Dermis microvascular lymphatic vessel endothelial cell (primary cell): ENCODE measurements around the gene SMIM38. TPM values are rescaled to one million over a fixed set of nuclear protein-coding genes. Genes with fewer than 3 reads are reported as not detected.
A peak's percentile ranks its signal among the peaks of the same experiment; 100 is the strongest.

Source experiments
- DNase-seq, 2 donors: peaks; one replicate each; pipeline versions ENCODE4 v3.0.0 to v3.0.0-alpha.2; 2010; ENCODE audit warnings: low read depth in 2 of 2
- total RNA-seq: library from RNA; depleted of rRNA; stranded (reverse); fragments of >200 nt; gene quantifications from 2 replicates; pipeline ENCODE4 v1.2.1, GENCODE V29; 2014

The SMIM38 gene
- total RNA-seq, 1 donor from 2014 or later = not detected

GRCh38 chr11:69180726-69181125 is 25.0 kb downstream of the SMIM38 start:
- DNase-seq = no peak

- no peak for DNase-seq
These were observed 27.9 kb downstream of the SMIM38 start for GRCh38 chr11:69183613-69184012.

GRCh38 chr11:69186316-69187260 is 30.9 kb downstream of the SMIM38 start:
- no peak for DNase-seq

- DNase-seq = no peak
These were observed 31.9 kb downstream of the SMIM38 start for GRCh38 chr11:69187540-69188065.

- no peak for DNase-seq
These were observed 33.3 kb downstream of the SMIM38 start for GRCh38 chr11:69189059-69189458.

GRCh38 chr11:69190796-69191536 is 35.2 kb downstream of the SMIM38 start:
- no peak for DNase-seq

DNA sequence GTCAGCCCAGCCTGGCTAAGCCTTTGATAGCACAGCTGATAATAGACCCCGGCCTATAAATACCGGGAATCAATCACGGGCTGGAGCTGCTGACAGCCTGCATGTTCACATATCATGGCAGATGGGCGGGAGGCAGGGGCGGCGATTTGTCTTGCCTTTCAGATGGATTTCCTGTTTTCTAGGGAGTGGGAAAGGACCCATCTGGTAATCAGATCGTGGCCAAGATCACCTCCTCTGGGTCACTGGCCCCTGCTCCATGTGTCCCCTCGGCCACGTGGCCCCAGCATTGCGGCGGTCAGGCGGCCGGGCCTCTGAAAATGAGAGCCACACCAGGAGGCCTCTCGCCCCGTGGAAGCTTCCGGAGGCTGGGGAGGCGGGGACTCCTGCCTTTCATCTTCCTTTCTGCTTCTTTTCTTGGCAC is 36.6 kb downstream of the SMIM38 start:
- DNase-seq = no peak

- no peak for DNase-seq
These were observed 37.4 kb downstream of the SMIM38 start for GRCh38 chr11:69193151-69193550.

DNA sequence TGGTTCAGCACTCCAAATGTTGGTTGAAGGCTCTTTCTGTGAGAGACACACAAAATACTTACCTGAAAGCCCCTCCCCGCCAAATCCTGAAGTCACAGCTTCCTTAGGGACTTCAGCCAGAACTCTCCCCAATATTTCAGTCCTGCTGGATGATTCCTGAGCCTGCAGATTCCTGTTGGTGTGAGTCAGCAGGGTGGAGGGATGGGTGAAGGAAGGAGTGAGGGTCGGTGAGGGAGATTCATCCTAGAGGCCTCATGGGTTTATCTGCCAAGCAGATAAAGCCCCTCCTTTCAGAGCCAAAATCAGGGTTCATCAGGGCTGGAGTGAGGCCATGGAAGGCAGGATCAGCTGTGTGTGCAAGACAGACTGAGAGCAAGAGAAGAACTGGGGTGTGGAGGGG is 37.9 kb downstream of the SMIM38 start:
- DNase-seq = no peak

- no peak for DNase-seq
These were observed 38.7 kb downstream of the SMIM38 start for GRCh38 chr11:69194396-69194795.

DNA sequence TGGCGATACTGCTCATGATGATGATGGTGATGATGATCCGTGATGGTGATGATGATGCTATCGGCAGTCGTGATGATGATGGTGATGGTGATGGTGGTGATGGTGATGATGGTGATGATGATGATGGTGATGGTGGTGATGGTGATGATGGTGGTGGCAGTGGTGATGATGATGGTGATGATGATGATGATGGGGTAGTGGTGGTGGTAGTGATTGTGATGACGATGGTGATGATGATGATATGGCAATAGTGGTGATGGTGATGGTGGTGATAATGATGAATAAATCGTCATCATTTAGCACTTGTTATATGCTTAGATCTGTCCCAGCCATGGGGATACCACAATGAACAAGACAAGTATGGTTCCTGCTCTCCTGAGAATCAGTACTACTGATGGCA is 39.2 kb downstream of the SMIM38 start:
- DNase-seq = no peak

DNA sequence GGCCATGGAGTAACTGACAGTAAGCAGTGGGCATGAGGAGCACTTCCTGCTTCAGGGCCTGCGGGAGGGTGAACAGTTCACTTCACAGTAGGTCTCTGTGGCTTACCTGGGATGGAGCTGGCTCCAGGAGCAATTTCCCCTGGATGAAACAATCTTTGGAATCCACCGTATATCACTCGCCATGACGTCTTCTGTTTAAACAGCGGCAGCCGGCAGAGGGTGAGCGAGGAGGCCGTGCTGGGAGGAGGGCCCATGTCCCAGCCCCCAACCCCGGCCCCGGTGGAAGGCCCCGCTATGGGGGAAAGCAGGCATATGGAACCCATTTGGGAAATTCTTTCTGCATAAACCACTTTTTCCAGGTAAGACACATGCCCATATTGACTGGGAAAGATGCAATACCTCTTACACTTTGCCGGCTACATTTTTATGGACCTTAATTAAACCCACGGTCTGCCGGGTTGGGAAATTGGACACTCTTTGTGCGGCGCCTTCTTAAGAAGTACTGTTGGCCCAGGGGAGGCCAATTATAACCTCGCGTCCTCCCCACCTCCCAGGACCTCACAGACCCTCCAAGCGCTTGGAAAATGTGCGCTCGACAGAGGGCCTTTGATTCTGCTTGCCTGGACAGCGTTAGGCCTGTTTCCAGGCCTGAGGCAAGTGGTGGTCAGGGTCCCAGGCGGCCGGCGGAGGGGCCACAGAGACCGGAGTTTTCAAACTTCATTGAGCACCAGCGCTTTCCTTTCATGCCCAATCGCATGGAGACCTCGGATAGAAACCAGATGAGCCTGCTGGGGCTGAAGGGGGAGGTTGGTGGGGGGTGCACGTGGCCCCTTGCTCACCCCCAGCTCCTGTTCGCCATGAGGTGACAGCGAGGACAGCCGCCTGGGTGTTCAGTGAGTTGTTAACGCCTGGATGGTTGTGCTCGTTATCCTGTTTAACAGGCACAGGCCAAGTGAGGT is 40.4 kb downstream of the SMIM38 start:
- no peak for DNase-seq

DNA sequence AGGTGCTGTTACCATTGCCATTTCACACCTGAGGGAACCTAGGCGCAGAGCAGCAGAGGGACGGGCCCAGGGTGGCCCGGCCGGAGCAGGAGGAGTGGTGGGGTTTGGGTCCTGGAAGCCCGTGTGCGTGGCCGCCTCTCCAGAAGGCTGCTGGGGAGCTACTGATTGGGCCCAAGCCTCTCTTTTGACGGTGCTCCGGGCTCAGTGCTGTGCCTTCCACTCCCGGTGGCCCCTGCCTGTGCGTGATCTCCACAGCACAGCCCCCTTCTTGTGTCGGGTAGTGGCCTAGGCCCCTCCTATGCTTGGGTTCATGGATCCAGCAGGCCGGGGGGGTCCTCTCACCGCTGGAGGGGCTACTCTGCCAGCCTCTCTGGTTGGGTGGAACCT is 41.0 kb downstream of the SMIM38 start:
- no peak for DNase-seq

- DNase-seq = no peak
These were observed 43.3 kb downstream of the SMIM38 start for GRCh38 chr11:69198891-69199582.

DNA sequence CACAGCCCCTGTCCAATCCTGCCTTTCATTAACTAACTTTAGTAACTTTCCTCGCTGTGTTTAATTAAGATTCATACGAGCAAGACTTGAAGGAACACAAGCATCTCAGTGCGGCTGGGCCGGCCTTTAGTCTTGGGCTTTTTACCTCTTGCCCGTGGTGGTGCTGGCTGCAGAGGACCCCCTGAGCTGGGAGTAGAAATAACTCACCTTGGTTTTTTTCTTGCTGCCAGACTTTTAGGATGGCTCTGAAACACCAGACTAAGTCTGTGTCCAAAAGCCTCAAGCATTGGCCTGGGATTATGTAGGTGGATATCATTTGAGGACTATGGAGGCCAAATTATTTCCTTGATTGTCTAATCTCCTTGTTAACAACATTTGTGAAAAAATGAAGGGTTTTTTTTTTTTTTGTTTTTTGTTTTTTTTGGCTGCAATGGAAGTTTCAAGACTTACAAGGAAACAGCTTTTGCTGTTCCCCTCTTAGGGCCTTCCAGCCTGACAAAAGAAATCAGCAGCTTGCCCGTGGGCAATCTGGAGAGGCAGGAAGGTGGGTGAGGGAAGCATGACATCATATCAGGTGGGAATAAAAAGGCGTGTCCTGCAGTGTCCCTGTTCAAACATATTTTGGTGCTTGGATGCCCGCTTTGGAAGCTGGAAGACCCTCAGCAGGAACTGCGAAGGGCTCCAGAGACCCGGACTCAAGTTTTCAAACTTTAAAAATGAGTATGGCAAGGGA is 44.0 kb downstream of the SMIM38 start:
- DNase-seq = peak in 1 of 2 donors; percentile 16

GRCh38 chr11:69200331-69201065 is 44.8 kb downstream of the SMIM38 start:
- DNase-seq = peak in 1 of 2 donors; percentile 25

DNA sequence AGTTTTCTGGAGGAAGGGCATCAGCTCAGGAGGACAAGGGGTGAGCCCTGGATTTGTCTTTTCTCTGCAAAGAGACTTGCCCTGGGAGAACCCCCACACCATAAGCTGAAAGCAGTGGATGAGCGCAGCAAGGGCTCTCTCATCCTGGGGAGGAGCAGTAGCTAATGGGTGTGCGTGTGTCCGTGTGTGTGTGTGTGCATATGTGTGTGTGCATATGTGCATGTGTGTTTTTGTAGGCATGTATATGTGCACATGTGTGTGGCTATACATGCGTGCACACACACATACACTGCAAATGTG is 45.3 kb downstream of the SMIM38 start:
- DNase-seq = no peak

- no peak for DNase-seq
These were observed 46.1 kb downstream of the SMIM38 start for GRCh38 chr11:69201764-69202370.
